Posterior cingulate gyrus (tissue), 11 donors: ENCODE results near the gene GPALPP1.
A peak's percentile ranks its signal among the peaks of the same experiment; 100 is the strongest.
"Not testable (repeated sequence)": the region's sequence is repeated elsewhere in the genome, so short reads cannot be mapped to it uniquely, and the experiment has no call there.

Experiments
- DNase-seq, 10 donors: peaks; one replicate each; pipeline versions ENCODE4 v3.0.0 to v3.0.0-alpha.2; 2020 to 2021; ENCODE audit warnings: mixed read lengths in 3 of 10
- intact Hi-C: fragments of 100-400 bp; cut with DNase I; formaldehyde crosslinking; loops from one replicate; pipeline ENCODE4 v1.15.1; 2023

Gene GPALPP1, protein sequence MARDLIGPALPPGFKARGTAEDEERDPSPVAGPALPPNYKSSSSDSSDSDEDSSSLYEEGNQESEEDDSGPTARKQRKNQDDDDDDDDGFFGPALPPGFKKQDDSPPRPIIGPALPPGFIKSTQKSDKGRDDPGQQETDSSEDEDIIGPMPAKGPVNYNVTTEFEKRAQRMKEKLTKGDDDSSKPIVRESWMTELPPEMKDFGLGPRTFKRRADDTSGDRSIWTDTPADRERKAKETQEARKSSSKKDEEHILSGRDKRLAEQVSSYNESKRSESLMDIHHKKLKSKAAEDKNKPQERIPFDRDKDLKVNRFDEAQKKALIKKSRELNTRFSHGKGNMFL

GRCh38 chr13:44989071-44989889 lies at the start of gene GPALPP1, which contains the start of gene NUFIP1:
Gene GPALPP1, plus strand, starts transcription at chr13:44989538. Its CDS starts 117 bp downstream, at chr13:44989655.
Gene NUFIP1, minus strand, starts transcription at chr13:44989471. Its CDS starts 35 bp downstream, at chr13:44989436.
- intact Hi-C loops: no loop called here
- DNase-seq: peak; percentile 90 to 99 (median 96)

DNA sequence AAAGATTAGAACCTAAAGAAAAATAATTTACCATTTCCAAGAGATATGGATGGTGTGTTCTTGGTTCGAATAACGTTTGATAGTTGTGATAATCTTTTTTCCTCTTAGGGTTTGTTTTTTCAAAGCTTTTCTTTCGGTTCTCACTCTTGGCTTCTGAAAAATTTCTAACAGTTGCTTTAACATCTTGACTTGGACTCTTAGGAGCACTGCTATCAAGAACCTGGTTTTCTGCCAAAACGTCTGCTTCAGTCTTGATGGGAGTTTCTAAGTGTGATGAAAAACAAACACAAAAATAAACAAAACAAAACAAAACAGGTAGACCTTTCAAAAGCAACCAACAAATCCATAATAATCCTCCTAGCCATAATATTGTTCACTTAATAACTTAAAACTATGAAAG lies 45.9 kb upstream of the GPALPP1 start:
- intact Hi-C loops: not testable (repeated sequence)

DNA sequence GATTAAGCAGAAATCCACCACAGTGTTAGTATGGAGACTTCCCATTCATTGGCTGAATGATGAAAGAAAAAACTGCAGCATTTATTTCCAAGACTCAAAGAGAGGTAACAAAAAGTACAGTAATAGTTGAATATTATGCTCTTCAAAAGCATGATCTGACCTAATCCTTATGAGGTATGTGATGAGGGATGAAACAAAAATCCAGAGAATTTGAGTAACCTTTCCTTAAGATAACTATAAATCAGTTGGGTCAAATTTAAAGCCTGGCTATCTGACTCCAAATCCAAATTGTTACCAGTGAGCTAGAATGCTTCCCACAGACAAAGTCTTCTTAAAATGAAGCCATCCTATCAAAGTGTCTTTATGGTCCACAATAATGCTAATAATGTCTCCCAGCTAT lies 38.2 kb upstream of the GPALPP1 start:
- intact Hi-C loops: no loop called here
- DNase-seq: no peak

More for the DNA sequence above, 45.9 kb upstream of the GPALPP1 start:
- not testable (repeated sequence) for DNase-seq

- DNase-seq: no peak
- intact Hi-C loops: no loop called here
Measured at GRCh38 chr13:44952671-44953070, 36.7 kb upstream of the GPALPP1 start.

DNA sequence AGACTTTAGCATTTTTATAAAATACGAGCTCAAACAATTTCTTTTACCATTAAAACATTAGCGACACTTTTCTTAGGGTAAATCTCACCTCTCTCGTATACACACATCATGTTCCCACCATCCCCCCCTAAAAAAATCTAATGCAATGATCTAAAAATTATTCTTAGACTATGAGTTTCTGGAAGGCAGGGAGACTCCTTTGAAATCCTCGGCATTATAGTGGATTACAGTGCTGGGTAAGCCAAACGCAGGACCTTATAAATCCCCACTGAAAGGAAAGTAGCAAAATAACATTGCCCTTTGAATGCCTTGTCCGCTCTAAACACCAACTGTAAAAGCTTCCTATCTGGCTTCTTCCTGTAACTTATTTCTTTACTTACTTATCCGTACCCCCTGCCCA lies 35.1 kb upstream of the GPALPP1 start:
- no peak for DNase-seq
- intact Hi-C loops: no loop called here

DNA sequence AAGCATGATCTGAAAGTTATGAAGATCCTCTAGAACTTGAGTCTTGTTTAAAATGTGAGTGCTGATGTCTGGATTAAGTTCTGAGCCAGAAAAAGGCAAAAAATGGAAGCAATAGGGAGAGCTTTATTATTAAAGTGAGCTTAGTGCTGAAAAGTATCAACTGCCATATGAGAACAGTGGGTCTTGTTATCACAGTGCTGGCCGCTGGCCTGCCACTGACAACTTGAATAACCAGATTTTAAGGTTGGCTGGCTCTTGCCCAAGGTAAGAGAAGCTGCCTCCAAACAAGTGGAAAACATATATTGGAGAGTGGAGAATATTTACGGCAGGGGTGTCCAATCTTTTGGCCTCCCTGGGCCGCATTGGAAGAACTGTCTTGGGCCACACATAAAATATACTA lies 33.9 kb upstream of the GPALPP1 start:
- no peak for DNase-seq
- intact Hi-C loops: no loop called here

- no peak for DNase-seq
- intact Hi-C loops: loop anchor here (10.0 kb wide), 1 partner anchor 47 kb away; no protein-coding TSS in a partner anchor
Measured at GRCh38 chr13:44961997-44962396, 27.3 kb upstream of the GPALPP1 start.

- intact Hi-C loops: loop anchor here (10.0 kb wide), 1 partner anchor 53 kb away; no protein-coding TSS in a partner anchor
- no peak for DNase-seq
Measured at GRCh38 chr13:44967704-44968433, 21.5 kb upstream of the GPALPP1 start.

DNA sequence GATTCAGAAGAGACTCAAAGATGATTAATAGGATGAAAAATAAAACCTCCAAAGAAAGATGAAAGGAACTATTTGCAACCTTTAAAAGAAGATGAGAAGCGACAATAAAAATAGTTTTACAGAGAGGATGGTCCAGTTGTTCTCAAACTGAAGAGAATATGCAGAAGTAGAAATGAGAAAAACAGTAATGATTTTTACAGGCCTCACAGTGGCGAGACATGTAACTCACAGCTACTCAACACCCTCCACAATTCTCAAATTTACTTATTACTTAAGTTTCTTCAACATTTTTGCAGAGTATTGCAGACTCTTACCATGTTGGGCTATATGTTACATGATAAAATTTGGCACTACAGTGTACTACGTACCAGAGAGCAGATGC lies 20.9 kb upstream of the GPALPP1 start:
- no peak for DNase-seq
- intact Hi-C loops: loop anchor here (10.0 kb wide), 1 partner anchor 54 kb away; no protein-coding TSS in a partner anchor

DNA sequence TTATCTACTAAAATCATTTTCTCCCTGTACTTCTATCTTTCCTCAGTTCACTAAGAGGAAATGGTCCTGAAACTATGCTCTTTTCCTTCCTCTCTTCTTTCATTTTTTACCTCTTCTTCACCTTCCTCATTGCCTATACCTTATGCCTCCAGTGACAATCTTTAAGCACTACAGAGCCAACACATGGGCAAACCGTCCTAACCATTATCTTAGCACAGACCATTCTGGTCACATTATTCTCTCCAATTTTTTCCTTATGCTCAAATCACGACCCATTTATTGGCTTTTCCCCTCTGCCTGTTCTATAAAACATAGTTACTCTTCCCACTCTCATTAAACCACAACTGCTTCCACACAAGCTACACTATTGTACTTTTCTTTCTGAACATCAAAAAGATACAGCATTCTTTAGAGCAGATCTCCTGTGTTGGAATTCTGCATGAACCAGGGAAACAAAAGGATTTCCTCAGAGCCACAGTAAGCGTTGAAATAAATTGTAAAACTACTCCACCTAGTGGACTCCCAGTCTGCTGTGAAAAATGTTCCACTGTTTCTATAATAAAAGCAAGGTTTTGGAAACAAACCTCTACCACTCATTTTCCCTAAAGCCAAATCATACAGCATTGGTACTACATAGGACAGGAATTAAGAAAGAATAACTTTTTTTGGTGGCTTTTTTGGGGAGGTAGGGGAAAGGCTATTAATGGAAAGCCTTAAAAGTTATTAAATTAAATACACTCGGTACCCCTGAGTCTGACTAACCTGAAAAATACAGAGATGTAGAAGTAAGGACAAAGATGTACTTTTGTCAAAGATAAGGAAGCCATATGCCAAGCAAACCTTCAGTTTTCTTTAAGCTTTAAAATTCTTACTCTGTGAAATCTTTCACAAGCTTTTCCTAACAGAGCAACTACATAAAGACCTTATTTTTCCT lies 19.5 kb upstream of the GPALPP1 start:
- intact Hi-C loops: loop anchor here (1.0 to 10.0 kb wide), 4 partner anchors 55 to 1063 kb away; no protein-coding TSS in a partner anchor
- DNase-seq: no peak

DNA sequence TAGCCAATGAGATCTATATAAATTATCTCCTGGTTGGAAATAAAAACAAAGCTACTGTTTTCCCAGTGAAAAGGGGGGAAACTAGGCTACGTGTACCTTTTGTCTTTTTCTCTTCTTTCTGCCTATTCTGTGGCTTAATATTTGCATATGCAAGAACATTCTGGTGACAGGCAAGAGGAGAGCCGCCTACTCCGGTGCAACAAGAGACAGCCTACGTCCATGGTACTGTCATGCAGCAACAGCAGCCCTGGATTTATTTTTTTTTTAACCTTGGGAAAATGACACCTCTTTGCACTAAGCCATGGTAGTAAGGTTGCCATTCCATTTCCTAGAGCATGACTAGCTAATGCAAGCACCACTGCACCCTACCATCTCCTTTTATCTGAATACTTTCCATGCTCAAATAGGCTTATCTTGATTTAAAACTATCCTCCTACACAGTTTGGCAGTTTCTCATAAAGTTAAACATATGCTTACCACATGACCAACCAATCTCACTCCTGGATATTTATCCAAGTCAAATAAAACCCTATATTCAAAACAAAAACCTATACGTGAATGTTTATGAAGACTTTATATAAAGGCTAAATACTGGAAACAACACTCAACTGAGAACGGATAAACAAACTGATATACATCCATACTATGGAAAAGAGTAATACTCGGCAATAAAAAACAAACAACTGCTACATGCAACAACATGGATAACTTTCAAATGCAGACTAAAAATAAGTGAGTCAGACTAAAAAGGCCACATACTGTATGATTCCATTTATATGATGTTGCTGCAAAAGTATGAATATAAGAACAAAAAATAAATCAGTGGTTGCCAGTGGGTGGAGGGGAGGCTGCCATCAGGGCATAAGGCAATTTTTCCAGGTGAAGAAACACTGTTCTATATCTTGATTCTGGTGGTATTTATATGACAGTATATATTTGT lies 17.4 kb upstream of the GPALPP1 start:
- intact Hi-C loops: loop anchor here (2.0 to 5.0 kb wide), 3 partner anchors 73 to 1065 kb away; no protein-coding TSS in a partner anchor

GRCh38 chr13:44972956-44973581 lies 16.3 kb upstream of the GPALPP1 start:
- no peak for DNase-seq
- intact Hi-C loops: loop anchor here (2.0 to 5.0 kb wide), 3 partner anchors 72 to 1066 kb away; no protein-coding TSS in a partner anchor

More for the DNA sequence above, 17.4 kb upstream of the GPALPP1 start:
- peak in 3 of 10 donors; percentile 10 to 89 (median 15) for DNase-seq

- no peak for DNase-seq
- intact Hi-C loops: loop anchor here (5.0 kb wide), 2 partner anchors 338 to 1067 kb away; no protein-coding TSS in a partner anchor
Measured at GRCh38 chr13:44974056-44974793, 15.1 kb upstream of the GPALPP1 start.

- intact Hi-C loops: no loop called here
Measured at GRCh38 chr13:44976196-44976595, 13.1 kb upstream of the GPALPP1 start.

GRCh38 chr13:44976949-44977583 lies 12.3 kb upstream of the GPALPP1 start:
- intact Hi-C loops: no loop called here
- no peak for DNase-seq

More at GRCh38 chr13:44976196-44976595, 13.1 kb upstream of the GPALPP1 start:
- DNase-seq: no peak

GRCh38 chr13:44978328-44978727 lies 11.0 kb upstream of the GPALPP1 start:
- DNase-seq: no peak
- intact Hi-C loops: no loop called here
